GM18526 (cell line): Measurements from ENCODE around the gene ELAVL1.
A peak's percentile ranks its signal among the peaks of the same experiment; 100 is the strongest.

Source experiments
- POLR2A ChIP-seq: IDR thresholded peaks from 3 replicates; pipeline ENCODE4 v1.6.1; 2011; ENCODE audit not compliant: insufficient read length; ENCODE audit errors: extremely low read depth

The ELAVL1 gene

DNA sequence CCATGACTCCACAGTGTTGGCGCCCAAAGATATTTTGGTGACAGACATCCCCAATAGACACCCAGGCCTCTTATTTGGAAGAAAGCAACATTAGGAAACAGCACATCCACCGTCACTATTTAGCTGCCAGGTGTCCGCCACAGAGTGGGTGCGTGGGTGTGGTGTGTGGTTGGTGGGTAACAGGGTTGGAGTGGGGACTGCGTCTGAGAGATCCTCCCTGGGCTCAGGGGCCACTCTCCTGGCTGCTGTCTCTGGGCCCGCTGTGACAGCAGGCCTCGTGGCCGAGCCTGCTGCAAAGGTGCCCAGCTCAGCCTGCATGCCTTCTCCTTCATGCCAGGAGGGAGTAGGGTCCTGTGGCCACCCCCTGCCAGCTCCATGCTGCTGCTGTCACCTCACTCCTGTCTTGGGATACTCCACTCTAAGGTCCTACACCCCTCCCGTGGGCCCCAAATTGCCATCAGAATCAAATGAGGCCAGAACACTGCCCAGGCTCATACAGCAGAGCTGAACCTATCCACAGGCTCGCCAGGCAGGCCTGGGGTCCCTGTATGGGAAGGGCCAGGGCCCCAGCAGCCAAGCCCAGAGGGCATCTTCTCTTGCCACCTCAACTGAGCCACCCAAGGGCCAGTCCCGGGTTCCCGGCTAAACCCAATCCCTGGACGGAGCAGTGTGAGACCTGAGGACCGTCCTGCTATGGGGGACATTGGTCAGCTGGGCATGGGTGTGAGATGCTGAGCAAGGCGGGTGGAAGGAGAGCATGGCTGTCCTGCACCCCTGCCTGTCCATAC, 37.2 kb downstream of the ELAVL1 start:
- TF ChIP-seq POLR2A, result no peak

DNA sequence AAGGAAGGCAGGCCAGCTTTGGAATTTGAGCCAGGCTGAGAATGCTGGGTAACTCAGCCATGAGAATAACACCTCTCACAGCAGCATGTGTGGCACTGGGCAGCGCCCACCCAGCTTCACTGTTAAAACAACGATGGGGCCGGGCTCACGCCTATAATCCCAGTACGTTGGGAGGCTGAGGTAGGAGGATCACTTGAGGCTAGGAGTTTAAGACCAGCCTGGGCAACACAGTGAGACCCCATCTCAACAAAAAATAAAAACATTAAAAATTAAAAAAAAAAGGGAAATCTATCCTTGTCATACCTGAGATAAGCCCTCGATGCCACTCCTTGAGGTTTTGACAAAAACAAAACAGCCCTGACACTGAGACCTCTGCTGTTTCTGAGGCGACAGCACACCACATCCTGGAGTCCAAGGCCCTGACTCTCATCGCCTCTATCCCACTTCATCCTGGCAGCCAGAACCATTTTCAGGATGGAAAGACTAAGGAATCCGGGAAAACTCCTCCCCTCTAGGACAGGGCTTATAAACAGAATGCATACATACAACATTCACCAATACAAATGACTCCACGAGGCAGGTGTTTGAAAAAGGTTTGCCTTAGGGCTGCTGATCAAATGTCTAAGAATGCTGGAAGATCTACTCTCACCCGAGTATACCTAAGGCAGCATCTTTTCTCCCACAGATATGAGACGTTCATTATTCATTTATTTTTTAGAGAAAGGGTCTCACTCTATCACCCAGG, 39.3 kb downstream of the ELAVL1 start:
- no peak for TF ChIP-seq POLR2A

DNA sequence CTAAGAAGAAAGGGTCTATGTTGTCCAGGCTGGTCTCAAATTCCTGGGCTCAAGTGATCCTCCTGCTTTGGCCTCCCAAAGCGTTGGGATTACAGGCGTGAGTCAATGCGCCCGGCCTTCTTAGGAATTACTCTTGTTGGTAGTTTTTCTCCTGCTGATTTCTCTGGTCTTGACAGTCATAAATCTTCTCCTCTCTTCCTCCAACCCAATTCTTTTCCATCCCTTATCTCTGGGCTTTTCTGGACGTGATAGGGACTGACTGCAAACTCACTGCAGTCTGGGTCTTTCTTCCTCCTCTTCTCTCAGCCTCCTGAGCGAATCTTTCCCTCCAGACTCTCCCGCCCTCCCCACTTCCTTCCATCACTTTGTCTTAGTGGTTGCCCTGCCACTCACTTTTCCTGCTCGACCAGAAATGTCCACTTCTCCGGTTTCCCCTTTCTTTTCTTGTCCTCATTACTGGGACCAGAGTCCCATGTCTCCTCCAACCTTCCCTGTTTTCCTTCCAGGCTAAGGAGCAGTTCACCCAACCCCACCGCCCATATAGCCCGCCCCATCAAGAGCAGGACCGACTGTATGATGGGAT, 40.1 kb downstream of the ELAVL1 start:
- no peak for TF ChIP-seq POLR2A

DNA sequence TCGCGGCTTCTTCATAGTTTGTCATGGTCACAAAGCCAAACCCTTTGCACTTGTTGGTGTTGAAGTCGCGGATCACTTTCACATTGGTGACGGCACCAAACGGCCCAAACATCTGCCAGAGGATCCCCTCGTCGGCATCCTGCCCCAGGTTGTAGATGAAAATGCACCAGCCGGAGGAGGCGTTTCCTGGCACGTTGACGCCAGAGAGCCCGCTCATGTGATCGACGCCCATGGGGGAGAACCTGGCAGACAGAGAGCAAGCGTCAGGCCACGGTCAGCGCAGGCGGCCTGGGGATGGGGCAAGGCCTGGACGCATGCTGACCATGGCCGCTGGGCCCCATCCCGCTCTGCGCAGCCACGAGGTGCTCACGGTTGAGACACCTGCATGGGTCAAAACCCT, 41.9 kb downstream of the ELAVL1 start:
- TF ChIP-seq POLR2A, result no peak

DNA sequence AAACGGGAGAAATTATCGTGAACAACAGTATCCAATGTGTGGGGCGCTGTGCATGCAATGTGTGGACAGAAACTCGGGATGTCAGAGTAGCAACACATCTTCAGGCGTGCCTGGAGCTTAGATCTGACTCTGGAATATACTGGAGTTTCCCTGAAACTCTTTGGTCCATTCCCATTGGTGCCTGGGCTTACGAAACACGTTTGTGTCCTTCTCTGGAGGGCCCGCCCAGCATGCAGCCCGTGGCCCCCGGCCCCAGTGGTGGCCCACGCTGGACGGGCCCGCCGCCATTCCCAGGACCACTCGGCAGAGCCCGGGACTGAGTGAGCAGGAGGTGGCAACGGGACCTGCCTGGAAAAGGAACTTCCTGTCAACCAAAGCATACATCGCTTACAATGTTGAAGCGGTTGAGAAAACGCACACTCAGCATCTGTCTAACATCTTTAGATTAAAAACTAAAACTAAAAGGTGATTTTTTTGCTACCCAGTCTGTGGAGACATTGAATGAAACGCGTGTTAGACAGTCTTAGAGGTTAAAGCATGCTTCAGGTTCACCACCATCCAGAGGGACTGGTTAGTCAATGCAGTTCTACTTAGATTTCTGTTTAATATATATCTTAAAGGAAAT, 42.7 kb downstream of the ELAVL1 start:
- no peak for TF ChIP-seq POLR2A

DNA sequence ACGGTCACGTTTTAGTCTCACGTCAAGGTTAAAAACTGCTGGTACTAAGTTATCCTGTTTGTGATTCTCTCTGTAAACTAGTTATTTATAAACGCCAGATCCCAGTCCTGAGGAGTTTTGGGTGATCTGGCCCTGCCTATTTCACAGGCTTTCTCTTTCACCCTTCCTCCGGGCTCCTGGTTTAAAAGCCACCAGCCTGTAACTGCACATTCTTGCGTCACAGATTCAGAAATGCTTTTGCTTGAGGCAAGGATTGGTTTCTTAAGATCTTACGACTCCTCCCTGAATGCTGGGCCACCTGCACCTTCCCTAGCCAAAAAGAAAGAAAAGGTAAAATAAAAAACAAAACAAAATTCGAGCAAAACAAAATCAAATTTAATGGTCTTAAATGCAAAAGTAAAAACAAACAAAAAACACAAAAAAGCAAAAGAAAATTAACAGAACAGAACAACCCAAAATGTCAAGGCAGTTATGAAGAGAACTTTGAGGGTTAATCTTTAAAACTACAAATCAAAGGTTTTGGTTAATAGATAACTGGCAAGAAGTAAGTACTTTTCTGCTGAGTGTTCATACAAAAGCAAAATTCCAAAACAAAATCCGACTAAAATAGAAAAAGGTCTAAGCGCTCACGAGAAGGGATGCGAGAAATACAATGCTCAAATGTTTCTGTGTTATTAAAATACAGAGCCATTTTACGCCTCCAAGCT, 43.4 kb downstream of the ELAVL1 start:
- TF ChIP-seq POLR2A, result no peak

DNA sequence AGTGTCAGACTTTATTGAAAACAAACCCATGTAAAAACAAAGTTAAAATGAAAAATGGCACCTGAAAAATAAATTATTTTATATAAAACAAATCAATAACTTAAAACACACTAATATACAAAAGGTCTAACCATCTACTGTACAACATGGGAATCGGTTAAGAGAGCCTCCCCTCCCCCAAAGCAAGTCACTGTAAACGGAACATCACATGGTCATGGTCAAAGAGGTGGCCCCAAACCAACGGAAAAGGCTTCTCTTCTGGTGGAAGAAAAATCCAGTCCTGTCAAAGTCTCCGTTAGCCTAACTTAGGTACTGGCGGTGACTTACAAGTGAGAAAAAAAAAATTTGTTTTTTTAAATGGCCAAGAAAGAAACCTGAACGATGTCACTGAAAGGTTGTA, 46.2 kb downstream of the ELAVL1 start:
- TF ChIP-seq POLR2A, result no peak

DNA sequence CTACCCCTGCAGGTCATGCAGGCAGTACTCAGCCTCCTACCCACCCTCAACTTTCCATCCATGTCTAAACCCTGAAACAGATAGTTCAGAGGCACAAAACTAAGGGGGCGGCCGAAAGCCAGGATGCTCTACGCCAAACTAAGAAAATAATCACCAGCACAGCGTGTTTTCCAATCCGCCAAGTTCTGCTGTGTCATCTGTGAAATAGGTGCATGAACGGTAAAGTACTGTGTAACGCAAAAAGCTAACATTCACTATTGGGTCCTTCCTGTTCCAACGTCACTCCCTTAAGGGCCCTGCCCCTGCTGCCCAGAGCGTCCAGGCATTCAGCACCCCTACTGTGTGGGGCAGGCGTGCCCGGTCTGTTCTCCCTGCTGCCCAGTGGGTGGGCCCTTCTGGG, 49.7 kb downstream of the ELAVL1 start:
- no peak for TF ChIP-seq POLR2A

DNA sequence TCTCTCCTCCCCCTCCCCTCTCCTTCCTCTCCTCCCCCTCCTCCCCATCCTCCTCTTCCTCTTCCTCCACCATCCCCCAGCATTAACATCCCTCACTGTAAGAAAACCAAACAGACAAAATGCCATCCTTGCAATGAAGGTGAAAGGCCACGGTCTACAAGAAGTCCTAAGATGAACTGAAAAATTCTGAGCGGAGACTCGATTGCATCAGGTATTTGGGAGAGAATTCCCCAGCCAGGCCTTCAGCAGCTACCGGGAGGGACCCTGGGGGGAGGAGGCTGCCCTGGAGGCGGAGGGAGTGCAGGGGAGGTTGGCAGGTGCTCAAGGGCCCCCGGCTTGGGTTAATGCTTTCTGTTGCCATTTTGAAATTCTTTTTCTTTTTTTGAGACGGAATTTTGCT, 51.9 kb downstream of the ELAVL1 start:
- TF ChIP-seq POLR2A, result no peak

DNA sequence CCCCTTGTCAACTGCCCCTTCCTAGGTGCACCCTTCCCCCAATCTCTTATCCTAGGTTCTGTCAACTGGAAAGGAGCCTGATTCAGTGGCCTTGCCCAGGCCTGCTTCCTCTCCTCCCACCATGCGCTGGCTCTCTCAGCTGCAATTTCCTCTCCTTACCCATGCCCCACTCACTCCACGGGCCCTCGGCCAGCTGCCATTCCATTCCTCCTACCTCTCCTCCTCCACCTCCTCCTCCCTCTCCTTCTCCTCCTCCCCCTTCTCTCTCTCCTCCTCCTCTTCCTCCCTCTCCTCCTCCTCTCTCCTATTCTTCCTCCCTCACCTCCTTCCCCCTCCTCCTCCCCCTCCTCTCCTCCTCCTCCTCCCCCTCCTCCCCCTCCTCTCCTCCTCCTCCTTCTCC, 52.4 kb downstream of the ELAVL1 start:
- TF ChIP-seq POLR2A, result no peak

DNA sequence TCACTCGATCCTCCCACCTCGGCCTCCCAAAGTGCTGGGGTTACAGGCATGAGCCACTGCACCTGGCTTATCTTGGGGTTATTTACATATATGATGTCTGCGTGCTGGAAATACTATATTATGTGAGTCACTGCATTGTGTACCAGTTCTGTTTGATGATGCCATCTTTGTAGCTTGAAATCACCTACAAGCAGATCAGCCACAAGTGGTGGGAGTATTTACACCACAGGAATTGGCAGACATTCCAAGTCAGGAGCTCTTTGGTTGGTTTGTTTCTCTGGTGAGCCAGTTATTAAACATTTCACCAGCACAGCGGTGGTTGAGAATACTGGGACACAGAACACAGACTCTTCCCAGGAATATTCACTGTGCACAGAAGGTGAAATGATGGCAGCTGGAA, 57.5 kb downstream of the ELAVL1 start:
- no peak for TF ChIP-seq POLR2A

DNA sequence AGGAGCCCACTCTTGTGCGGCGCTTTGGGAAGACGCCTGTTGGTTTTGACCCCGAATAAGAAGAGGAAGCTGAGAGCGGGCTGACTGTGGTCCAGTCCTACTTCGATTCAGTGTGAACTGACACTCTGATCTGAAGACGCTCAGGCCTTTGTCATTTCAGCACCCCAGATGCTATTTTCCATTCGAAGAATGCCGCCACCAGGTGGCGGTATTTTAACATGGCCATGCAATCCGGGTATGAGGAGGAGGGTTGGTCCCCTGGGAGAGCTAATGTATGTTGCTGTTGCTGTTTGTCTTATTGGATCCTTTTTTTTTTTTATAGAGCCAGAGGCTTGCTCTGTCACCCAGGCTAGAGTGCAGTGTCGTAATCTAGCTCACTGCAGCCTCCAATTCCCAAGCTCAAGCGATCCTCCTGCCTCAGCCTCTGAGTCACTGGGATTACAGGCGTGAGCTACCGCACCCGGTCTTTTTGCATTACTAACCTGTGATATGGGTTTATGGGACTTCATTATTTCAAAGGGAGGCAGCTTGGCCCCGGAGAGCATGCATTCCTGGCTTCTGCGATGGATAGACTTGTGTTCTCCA, 61.2 kb downstream of the ELAVL1 start:
- no peak for TF ChIP-seq POLR2A

DNA sequence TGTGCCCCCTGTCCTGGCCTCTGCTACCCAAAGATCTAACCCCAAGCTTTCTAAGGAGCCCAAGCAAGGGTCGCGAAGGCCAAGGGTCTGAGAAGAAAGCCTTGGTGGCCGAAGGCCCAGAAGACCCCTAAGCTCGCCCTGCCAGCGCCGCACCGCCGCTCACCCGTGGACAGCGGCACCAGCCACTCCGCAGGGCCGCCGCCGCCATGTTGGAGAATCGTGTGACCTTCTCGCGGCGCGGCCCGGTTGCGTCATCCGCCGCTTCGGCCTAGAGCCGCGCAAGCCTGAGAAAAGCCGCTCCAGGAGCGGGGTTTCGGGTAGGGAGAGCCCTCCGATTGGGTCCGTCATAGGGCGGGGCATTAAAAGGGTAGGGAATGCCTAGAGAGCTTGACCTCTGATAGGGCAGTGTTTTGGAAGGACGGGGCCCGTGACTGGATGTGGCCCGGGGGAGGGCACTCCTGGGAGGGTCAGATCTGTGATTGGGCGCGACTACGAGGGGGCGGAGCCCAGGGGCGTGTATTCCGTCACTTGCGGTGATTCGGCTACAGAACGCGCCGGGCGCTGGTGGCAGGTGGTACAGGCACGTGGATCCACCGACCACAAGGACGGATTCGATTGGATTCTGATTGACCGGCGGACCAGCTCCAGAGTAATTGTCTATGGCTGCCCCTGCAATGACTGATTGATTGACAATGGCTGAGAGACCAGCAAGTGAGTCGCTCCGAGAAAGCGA, 61.8 kb downstream of the ELAVL1 start, which contains the start of gene TIMM44:
Gene TIMM44 (minus strand): TSS at position 223 of the 733 bp plus-strand sequence. CDS start 15 bp downstream, at position 208.
- peak; percentile 86 for TF ChIP-seq POLR2A

DNA sequence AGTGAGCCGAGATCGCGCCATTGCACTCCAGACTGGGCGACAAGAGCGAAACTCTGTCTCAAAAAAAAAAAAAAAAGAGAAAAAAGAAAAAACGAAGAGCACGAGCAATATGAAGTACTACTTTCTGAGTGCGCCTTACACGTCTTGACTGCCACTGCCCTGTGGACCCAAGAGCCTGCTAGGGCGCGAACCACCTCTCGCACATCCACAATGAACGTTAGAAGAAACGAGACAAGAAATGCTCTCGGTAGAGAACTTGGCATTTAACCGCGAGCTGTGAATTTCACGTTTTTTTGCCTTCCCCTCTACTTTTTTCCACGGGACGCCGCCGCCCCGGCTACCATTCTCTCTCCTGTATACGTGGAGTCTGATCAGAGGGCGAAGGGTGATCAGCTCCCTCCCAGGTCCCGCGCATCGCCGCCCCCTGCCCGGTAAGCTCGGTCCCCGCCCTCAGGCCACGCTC, 62.4 kb downstream of the ELAVL1 start:
- TF ChIP-seq POLR2A, result no peak
